Neural progenitor cell (in vitro differentiated cells): ENCODE data around the gene THAP2. TPM values are rescaled to one million over a fixed set of nuclear protein-coding genes. Genes with fewer than 3 reads are reported as not detected.

Experiments used
- DNase-seq: peaks from one replicate; pipeline ENCODE4 v3.0.0-alpha.2; 2016; ENCODE audit warnings: low spot score
- H2AFZ ChIP-seq: fragments of 200-600 bp; sonication (generic); replicated peaks from 2 replicates; pipeline ENCODE4 v1.6.1; 2016; ENCODE audit warnings: antibody characterized with exemption
- H3F3A ChIP-seq: fragments of 200-600 bp; sonication (generic); 2 replicates; pipeline ENCODE4 v1.6.1; 2016; ENCODE audit warnings: antibody characterized with exemption, low read depth
- H3K27ac ChIP-seq: fragments of 200-600 bp; sonication (generic); 2 replicates; pipeline ENCODE4 v1.5.1; 2016; ENCODE audit warnings: mild to moderate bottlenecking
- H3K27me3 ChIP-seq: fragments of 200-600 bp; sonication (generic); 2 replicates; pipeline ENCODE4 v1.6.1; 2016; ENCODE audit warnings: mild to moderate bottlenecking, moderate library complexity
- H3K36me3 ChIP-seq: fragments of 200-600 bp; sonication (generic); 2 replicates; pipeline ENCODE4 v1.5.1; 2016
- H3K4me1 ChIP-seq: fragments of 200-600 bp; sonication (generic); 2 replicates; pipeline ENCODE4 v1.6.1; 2016; ENCODE audit warnings: mixed run types
- H3K4me2 ChIP-seq: fragments of 200-600 bp; sonication (generic); 2 replicates; pipeline ENCODE4 v1.6.1; 2016
- H3K4me3 ChIP-seq: fragments of 200-600 bp; sonication (generic); 2 replicates; pipeline ENCODE4 v1.5.1; 2016
- H3K79me2 ChIP-seq: fragments of 200-600 bp; sonication (generic); 2 replicates; pipeline ENCODE4 v1.6.1; 2016; ENCODE audit warnings: low read depth
- H3K9ac ChIP-seq: fragments of 200-600 bp; sonication (generic); 2 replicates; pipeline ENCODE4 v1.6.1; 2016
- H3K9me3 ChIP-seq: fragments of 200-600 bp; sonication (generic); 2 replicates; pipeline ENCODE4 v1.5.1; 2016; ENCODE audit warnings: low read depth
- H4K20me1 ChIP-seq: fragments of 200-600 bp; sonication (generic); 2 replicates; pipeline ENCODE4 v1.6.1; 2016; ENCODE audit warnings: low read depth
- H3K27ac Mint-ChIP-seq: 3 replicates; pipeline ENCODE4 v1.8.0; 2021; ENCODE audit warnings: mixed read lengths
- H3K27me3 Mint-ChIP-seq: 2 replicates; pipeline ENCODE4 v1.8.0; 2022; ENCODE audit warnings: low read depth, mild to moderate bottlenecking, inconsistent platforms, moderate library complexity, mixed read lengths; ENCODE audit not compliant: insufficient read depth
- H3K36me3 Mint-ChIP-seq: 3 replicates; pipeline ENCODE4 v1.8.0; 2021; ENCODE audit warnings: mixed read lengths
- H3K4me1 Mint-ChIP-seq: 3 replicates; pipeline ENCODE4 v1.8.0; 2021; ENCODE audit warnings: mixed read lengths
- H3K4me3 Mint-ChIP-seq: 3 replicates; pipeline ENCODE4 v1.8.0; 2021; ENCODE audit warnings: mild to moderate bottlenecking, moderate library complexity, mixed read lengths
- H3K9me3 Mint-ChIP-seq: 3 replicates; pipeline ENCODE4 v1.8.0; 2020; ENCODE audit warnings: mixed read lengths
- EZH2 ChIP-seq: fragments of 200-600 bp; sonication (generic); IDR thresholded peaks from 2 replicates; pipeline ENCODE4 v1.6.1; 2017; ENCODE audit warnings: antibody characterized with exemption, mild to moderate bottlenecking, moderate library complexity
- EZH2phosphoT487 ChIP-seq: fragments of 200-600 bp; sonication (generic); IDR thresholded peaks from 2 replicates; pipeline ENCODE4 v1.6.1; 2017; ENCODE audit warnings: antibody characterized with exemption
- total RNA-seq: library from RNA; depleted of rRNA; stranded (reverse); fragments of >200 nt; gene quantifications from 2 replicates; pipeline ENCODE4 v1.2.3, GENCODE V29; 2015; ENCODE audit warnings: low replicate concordance
- TF ChIP-seq, protein P1 (sequence below): fragments of 200-600 bp; sonication (generic); IDR thresholded peaks from 2 replicates; pipeline ENCODE4 v1.5.1; 2017; ENCODE audit warnings: antibody characterized with exemption, mild to moderate bottlenecking

The THAP2 gene
- total RNA-seq, 1 donor from 2014 or later: 37.3 TPM

DNA sequence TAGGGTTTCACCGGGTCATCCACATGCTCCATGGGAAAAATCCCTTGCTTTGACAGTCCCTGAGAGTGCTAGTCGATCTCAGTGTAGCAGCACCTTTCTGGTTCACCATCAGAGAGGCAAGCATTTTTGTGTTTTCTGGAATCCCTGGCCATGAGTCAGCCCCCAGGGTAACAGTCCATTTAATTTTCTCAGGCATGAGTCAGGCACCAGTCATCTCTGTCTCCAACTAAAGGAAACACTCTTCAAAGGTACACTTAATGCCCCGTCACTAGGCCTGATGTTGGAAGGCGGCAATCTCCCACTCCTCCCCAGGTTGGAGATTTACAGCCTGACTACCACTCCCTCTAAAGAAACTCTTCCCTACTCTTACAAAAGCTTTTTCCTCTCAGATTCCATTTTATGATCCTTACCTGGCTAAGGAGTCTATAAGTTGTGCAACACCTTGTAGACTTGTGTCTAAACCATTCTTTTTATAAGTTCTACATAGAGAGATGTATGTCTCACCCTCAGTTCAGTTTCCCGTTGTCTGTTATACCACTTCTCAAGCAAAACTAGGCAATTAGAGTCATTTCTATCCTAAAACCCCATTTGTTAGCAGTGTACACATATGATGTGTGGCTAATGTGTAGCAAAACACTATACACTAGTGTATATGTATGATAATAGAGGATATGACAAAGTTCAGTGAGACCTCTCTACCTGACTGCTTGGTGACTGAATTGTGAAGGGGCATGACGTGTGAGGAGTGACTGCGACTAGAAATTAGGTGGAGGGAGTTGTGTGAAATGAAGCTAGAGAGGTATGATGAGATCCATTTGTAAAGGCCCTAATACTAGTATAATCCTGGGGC lies 46.4 kb downstream of the THAP2 start:
- peaks cover 13% of the 10 kb centered on the region for H3K9me3 Mint-ChIP-seq
- Histone ChIP-seq H2AFZ (no peak overlapping the region), H3K4me1 (no peaks in the 10 kb centered on the region), H3K4me2 (no peak overlapping the region), H3K79me2 (no peaks in the 10 kb centered on the region), H3K36me3 (peaks cover 6% of the 10 kb centered on the region), H3F3A (no peaks in the 10 kb centered on the region), H3K9ac (no peak overlapping the region), H3K27me3 (no peaks in the 10 kb centered on the region), H3K9me3 (peaks cover 8% of the 10 kb centered on the region), H3K27ac (no peak overlapping the region), H3K4me3 (no peak overlapping the region), H4K20me1 (no peaks in the 10 kb centered on the region)
- no peaks in the 10 kb centered on the region for H3K4me1 Mint-ChIP-seq
- no peaks in the 10 kb centered on the region for H3K27me3 Mint-ChIP-seq
- H3K27ac Mint-ChIP-seq: no peak overlapping the region
- H3K4me3 Mint-ChIP-seq: no peak overlapping the region
- TF ChIP-seq, protein P1, sequence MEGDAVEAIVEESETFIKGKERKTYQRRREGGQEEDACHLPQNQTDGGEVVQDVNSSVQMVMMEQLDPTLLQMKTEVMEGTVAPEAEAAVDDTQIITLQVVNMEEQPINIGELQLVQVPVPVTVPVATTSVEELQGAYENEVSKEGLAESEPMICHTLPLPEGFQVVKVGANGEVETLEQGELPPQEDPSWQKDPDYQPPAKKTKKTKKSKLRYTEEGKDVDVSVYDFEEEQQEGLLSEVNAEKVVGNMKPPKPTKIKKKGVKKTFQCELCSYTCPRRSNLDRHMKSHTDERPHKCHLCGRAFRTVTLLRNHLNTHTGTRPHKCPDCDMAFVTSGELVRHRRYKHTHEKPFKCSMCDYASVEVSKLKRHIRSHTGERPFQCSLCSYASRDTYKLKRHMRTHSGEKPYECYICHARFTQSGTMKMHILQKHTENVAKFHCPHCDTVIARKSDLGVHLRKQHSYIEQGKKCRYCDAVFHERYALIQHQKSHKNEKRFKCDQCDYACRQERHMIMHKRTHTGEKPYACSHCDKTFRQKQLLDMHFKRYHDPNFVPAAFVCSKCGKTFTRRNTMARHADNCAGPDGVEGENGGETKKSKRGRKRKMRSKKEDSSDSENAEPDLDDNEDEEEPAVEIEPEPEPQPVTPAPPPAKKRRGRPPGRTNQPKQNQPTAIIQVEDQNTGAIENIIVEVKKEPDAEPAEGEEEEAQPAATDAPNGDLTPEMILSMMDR: no peak
- TF ChIP-seq EZH2phosphoT487 (no peak), EZH2 (no peak)
- H3K36me3 Mint-ChIP-seq: peaks cover 2% of the 10 kb centered on the region
- no peak for DNase-seq

DNA sequence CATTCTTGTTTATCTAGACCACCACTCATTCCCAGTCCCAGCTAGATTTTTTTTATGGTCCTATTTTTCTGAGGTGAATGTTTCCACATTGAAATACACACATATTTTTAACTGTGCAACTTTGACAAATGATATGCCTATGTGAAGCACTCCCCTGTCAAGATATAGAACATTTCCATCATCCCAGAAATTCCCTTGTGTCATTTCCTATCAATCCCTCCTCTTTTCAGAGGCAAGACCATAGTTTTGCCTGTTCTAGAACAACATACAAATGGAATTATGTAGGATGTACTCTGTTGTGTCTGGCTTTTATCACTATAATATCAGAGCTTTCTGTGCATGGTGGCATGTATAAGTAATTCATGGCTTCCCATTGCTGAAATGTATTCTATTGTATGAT lies 54.5 kb downstream of the THAP2 start:
- Histone ChIP-seq H3F3A (no peaks in the 10 kb centered on the region), H3K9me3 (peaks cover 5% of the 10 kb centered on the region), H3K36me3 (no peaks in the 10 kb centered on the region), H3K4me1 (no peaks in the 10 kb centered on the region), H3K4me3 (no peak overlapping the region), H3K4me2 (no peak overlapping the region), H3K27me3 (no peaks in the 10 kb centered on the region), H3K27ac (no peak overlapping the region), H3K9ac (no peak overlapping the region), H2AFZ (no peak overlapping the region), H3K79me2 (no peaks in the 10 kb centered on the region), H4K20me1 (no peaks in the 10 kb centered on the region)
- Mint-ChIP-seq H3K27ac (no peak overlapping the region), H3K27me3 (no peaks in the 10 kb centered on the region), H3K4me3 (no peak overlapping the region), H3K9me3 (peaks cover 7% of the 10 kb centered on the region), H3K4me1 (no peaks in the 10 kb centered on the region), H3K36me3 (no peaks in the 10 kb centered on the region)
- TF ChIP-seq EZH2phosphoT487 (no peak), EZH2 (no peak)
- TF ChIP-seq, protein P1: no peak
- DNase-seq: no peak

DNA sequence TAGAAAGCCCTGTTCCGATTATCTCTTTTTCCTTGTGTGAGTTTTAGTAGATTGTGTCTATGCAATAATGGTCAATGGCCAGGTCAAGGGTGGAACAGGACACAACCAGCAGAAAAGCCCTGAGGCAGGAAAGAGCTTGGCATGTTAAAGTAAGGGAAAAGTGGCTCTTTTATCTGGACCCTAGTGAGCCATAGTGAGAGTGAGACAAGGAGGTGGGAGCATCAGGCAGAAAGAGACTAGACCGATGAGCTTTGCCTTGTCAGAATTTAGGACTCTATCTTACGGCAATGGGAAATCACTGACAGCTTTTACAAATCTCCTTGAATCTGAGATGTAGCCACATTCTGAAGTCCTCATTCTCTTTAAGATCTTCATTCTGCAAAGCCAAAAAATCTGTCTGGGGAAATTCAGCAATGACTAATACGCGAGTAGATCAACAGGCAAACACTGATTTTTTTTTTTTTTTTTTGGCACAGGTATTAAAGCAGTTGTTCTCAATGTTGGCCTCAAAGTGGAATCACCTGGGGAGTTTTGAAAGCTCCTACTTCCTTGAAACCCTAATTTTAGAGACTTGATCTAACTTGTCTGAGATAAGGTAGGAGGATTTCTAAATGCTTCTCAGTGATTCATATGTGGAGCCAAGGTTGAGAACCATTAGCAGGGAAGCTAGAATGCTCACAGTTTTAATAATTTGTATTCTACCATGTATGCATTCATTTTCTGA lies 55.7 kb downstream of the THAP2 start:
- no peaks in the 10 kb centered on the region for H3F3A ChIP-seq
- no peak for TF ChIP-seq EZH2phosphoT487
- no peak for TF ChIP-seq EZH2
- TF ChIP-seq, protein P1: no peak
- H3K27ac Mint-ChIP-seq: no peak overlapping the region
- H3K36me3 Mint-ChIP-seq: no peaks in the 10 kb centered on the region
- H3K27me3 Mint-ChIP-seq: no peaks in the 10 kb centered on the region
- no peak overlapping the region for H3K4me3 Mint-ChIP-seq
- no peak for DNase-seq
- H3K9ac ChIP-seq: no peak overlapping the region
- H3K4me1 ChIP-seq: no peaks in the 10 kb centered on the region
- no peak overlapping the region for H3K4me3 ChIP-seq
- H4K20me1 ChIP-seq: no peaks in the 10 kb centered on the region
- H3K4me2 ChIP-seq: no peak overlapping the region
- H3K27ac ChIP-seq: no peak overlapping the region
- H2AFZ ChIP-seq: no peak overlapping the region
- no peaks in the 10 kb centered on the region for H3K9me3 Mint-ChIP-seq
- no peaks in the 10 kb centered on the region for H3K36me3 ChIP-seq
- no peaks in the 10 kb centered on the region for H3K79me2 ChIP-seq
- no peaks in the 10 kb centered on the region for H3K9me3 ChIP-seq
- no peaks in the 10 kb centered on the region for H3K27me3 ChIP-seq
- H3K4me1 Mint-ChIP-seq: no peaks in the 10 kb centered on the region
